GM19463 (cell line): Measurements from ENCODE around the gene TMEM18.

Source experiments
- ATAC-seq: cut with Tn5 transposase; IDR thresholded peaks from one replicate; pipeline ENCODE4 v1.9.1; 2021; ENCODE audit warnings: mild to moderate bottlenecking, moderate library complexity; ENCODE audit not compliant: unreplicated experiment

TMEM18 gene

DNA sequence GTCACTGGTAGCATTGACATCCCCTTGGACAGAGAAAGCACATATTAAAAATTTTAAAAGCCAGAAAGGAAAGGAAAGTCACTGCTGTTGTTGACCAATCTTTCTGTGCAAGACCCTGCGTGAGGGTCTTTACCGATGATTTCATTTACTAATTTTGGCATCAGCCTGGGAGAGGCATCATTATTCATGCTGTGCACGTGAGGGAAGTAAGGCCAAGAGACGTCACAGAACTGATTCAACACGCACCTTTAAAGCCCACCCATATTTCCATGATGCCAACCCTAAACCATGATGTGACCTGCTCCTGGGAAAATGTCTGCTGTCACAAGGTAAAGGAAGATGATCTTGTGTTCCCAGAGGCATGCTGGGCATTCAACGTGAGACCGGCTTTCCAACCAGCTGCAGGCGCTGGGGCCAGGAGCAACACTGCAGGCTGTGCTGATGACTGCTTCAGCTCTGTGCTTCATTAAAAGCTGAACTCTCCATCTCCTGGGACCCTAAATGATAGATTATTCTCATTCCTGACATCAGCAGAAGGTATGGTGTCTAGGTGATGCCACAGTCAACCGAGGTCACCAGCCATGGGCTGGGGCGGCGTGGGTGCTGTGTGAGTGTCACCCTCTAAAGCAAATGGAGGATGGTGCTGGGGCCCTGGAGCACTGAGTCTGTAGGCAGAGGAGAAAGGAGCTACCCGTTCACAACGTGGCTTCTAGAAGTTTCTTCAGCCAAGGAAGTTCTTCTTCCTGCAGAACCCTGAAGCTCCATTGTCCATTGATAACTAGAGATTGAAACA is 53.9 kb downstream of the TMEM18 start:
- ATAC-seq: no peak

DNA sequence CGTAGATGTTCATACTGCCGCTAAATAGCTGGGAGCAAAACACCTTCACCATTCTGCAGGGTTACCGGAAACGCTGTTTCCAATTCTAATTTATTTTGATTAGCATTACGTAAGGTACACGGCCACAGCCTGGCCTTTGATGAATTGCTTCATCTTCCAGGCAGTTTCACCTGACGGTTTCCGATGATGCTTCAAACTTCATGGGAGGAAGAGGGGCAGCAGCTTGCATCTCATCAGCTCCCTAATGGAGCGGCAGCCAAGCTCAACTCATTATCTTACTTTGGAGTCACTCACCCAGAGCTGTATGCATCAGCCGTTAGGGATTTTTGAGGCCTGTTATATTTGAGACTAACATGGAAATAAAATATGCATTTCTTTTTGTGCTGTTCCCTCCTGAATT is 54.8 kb downstream of the TMEM18 start:
- ATAC-seq: no peak

DNA sequence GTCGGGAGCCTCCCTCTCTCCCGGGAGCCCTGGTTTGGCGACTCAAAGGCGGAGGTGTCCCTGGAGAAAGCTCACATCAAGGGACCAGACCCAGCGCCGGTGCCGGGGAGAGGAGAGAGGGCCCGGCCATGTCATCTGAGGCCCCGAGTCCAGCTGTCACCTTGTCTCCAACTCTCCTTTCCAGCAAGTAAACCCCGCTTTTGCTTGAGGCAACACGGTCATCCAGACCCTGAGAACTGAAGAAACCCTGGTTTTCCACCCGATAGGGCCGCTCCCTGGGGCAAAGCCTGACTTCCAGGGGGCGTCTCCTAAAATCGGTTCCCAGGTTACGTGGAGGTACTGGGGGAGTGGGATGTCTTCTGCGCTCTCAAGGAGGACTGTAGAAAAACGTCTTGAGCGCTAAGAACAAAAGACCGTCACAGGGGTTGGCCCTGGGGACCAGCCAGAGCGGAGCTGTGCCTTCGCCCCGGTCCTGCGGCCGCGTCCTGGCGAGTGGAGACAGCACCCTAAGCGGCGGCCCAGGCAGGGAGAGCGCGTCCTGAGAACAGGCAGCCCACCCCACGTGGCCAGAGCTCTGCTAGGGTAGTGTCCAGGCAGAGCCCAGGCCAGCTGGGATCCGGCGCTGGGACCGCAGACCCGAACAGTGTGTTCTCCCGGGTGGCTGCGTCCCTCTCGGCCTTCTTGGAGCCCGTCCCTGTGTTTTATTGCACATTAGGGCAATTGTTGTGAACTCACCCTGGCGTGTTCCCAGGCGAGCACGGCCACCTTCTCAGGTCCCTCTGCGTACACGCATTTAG is 55.7 kb downstream of the TMEM18 start:
- no peak for ATAC-seq

DNA sequence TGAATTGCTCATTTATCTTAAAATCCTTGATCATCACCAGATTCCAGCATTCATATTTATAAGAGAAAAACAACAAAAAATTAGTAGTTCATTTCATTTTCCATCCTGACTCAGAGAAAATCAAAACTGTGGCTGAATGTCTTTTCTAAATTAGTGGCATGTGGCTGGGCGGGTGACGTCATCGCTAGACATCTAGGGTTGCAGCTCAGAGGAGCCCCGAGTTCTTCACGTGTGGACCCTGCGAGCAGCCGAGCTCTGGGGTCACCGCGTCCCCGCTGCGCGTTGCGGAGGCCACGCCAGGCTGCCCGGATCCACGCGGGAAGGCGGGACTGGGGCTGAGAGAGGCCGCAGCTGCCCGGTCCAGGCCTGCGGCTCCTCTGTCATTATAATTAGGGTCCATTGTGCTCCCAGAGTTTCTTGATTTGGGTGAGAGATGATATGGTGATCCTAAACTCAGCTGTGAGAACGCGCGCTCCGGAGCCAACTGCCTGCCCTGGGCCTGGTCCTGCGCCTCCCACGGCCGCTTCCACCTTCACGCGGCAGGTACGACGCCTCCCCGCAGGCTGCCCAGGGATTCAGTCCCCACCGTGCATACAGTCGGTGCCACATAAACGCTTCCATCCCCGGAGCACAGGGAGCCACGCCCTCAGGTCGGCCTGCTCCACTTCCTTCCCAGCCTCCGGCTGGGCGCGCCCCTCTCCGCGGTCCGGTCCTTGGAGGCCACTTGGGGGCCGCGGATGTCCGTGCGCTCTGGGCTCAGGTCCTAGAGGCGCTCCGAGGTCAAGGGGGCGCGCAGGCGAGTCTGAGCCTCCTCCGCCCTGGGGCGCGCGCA is 56.5 kb downstream of the TMEM18 start:
- no peak for ATAC-seq

DNA sequence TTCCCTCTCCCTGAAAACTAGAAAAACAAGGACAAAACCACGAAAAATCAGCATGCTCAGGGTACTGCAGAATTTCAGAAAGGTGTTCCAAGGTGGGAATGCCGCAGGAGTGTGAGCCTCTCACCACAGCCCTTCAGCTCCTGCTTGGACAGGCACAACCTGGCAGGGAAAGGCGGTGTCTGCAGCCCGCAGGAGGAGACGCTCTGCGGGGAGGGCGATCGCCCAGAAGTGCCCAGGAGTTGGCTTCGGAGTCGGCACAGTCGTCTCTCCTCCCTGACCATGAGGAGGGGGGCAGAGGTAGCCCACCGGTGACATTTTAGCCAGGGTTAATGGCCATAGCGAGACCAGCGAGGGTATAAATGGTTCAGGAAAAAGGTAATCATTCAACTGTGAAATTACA is 57.2 kb downstream of the TMEM18 start:
- ATAC-seq: no peak

DNA sequence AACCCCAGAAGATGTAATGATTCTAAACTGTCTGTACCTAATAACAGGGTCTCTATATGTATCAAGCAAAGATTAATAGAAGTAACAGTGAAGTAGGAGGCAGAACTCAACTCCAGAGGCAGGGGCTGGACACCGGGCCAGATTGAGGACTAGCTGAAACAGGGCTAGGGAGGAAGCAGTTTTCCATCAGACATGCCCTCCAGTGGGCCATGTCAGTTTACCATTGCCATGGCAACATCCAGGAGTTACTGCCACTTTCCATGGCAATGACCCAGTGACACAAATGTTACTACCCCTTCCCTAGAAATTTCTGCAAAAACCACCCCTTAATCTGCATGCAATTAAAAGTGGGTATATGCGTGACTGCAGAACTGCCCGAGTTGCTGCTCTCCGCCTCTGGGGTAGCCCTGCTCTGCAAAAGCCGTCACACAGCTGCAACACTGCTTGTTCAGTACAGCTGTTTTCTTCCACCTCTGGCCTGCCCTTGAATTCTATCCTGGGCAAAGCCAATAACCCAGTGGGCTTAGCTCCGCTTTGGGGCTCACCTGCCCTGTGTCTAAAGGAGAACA is 58.7 kb downstream of the TMEM18 start:
- ATAC-seq: no peak

DNA sequence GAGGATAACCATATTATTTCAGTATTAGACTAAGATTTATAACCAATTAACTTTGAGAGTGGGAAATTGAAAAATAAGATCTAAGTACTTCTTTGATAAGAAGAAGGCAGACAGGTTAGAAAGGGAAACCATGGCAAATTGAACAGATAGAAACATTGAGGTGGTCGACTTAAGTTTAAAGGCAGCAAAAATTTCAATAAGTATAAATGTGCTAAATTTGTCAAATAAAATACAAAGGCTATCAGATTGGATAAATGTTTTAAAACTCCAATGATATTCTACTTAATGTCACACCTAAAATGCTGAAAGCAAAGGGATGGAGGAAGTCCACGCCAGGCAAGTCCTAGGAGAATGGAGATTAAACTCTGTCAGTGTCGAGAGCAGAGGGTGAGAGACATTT is 59.2 kb downstream of the TMEM18 start:
- no peak for ATAC-seq
